Kidney (tissue), 14 donors: ENCODE measurements around the gene CAPN13. TPM values are rescaled to one million over a fixed set of nuclear protein-coding genes. Genes with fewer than 3 reads are reported as not detected.

Source experiments
- DNase-seq, 5 donors: peaks; one replicate each; pipeline ENCODE4 v3.0.0-alpha.2; 2013 to 2020
- FAIRE-seq: peaks from 2 replicates; lab custom pipeline; 2012; peaks lifted over from hg19 to GRCh38; lab: Jason Lieb, UNC
- H3K27ac ChIP-seq, 2 donors: one replicate each; pipeline ENCODE4 v1.7.0; 2013; ENCODE audit warnings: low read depth in 2 of 2, low read length in 2 of 2, inconsistent platforms in 1 of 2
- H3K27me3 ChIP-seq: one replicate; pipeline ENCODE4 v1.7.1; 2013; ENCODE audit warnings: low read length, inconsistent platforms; ENCODE audit not compliant: control insufficient read depth, insufficient read depth
- H3K36me3 ChIP-seq, 3 donors: one replicate each; pipeline versions ENCODE4 v1.7.0 to v1.7.1; 2013; ENCODE audit warnings: low read length in 3 of 3, control low read depth in 1 of 3, inconsistent platforms in 1 of 3; ENCODE audit not compliant: insufficient read depth in 3 of 3, control insufficient read depth in 2 of 3
- H3K4me1 ChIP-seq, 3 donors: one replicate each; pipeline versions ENCODE4 v1.7.0 to v1.7.1; 2013; ENCODE audit warnings: low read length in 3 of 3, inconsistent platforms in 1 of 3, low read depth in 1 of 3; ENCODE audit not compliant: control insufficient read depth in 2 of 3, insufficient read depth in 2 of 3
- H3K4me3 ChIP-seq, 3 donors: one replicate each; pipeline versions ENCODE4 v1.7.0 to v1.8.1; 2013; ENCODE audit warnings: low read length in 3 of 3, control low read depth in 1 of 3, inconsistent platforms in 1 of 3
- H3K9ac ChIP-seq, 3 donors: one replicate each; pipeline versions ENCODE4 v1.7.0 to v1.7.1; 2013; ENCODE audit warnings: low read length in 3 of 3, control low read depth in 1 of 3, inconsistent platforms in 1 of 3
- H3K9me3 ChIP-seq, 3 donors: one replicate each; pipeline versions ENCODE4 v1.7.0 to v1.7.1; 2013; ENCODE audit warnings: low read length in 3 of 3, control low read depth in 1 of 3, inconsistent platforms in 1 of 3; ENCODE audit not compliant: control insufficient read depth in 2 of 3, insufficient read depth in 1 of 3
- CTCF ChIP-seq: IDR thresholded peaks from 3 replicates; pipeline ENCODE4 v1.5.1; 2012; ENCODE audit warnings: mild to moderate bottlenecking, moderate library complexity, borderline replicate concordance; ENCODE audit not compliant: insufficient read depth; ENCODE audit errors: extremely low read depth
- intact Hi-C: fragments of 100-400 bp; cut with DNase I; formaldehyde crosslinking; loops from one replicate; pipeline ENCODE4 v1.11.1; 2022
- polyA plus RNA-seq: library from polyadenylated mRNA; stranded (reverse); fragments of 350-450 nt; fragmentation: Illumina TruSeq; extraction: RNeasy Lipid Tissue Mini Kit (QIAGEN cat#74804); gene quantifications from one replicate; pipeline ENCODE4 v1.2.3, GENCODE V29; 2014; ENCODE audit warnings: low read depth, low replicate concordance; ENCODE audit not compliant: insufficient read depth
- total RNA-seq: library from RNA; stranded (reverse); fragmentation: NEBNext Ultra II Directional; extraction: Animal tissue kit (Norgen Biotek cat#: 25700); gene quantifications from one replicate; pipeline ENCODE4 v1.2.1, GENCODE V29; 2021
- donor health status: control.
- donor health status: control.
- donor health status: control.
- donor health status: control.
- donor health status: control.
- donor health status: DM: yes; HTN: yes; CAD: no.
- donor health status: Normal renal cell carcinoma (clear cell type).

CAPN13 gene
- total and polyA plus RNA-seq, 2 donors from 2014 or later: 3.4 to 9.2 TPM

- intact Hi-C loops: no loop called here
- H3K9me3 ChIP-seq: no peaks in the 10 kb centered on the region
- no peak overlapping the region for H3K27ac ChIP-seq
- no peaks in the 10 kb centered on the region for H3K4me1 ChIP-seq
- no peak overlapping the region for H3K9ac ChIP-seq
- H3K4me3 ChIP-seq: no peak overlapping the region
- no peak for TF ChIP-seq CTCF
- DNase-seq (peak in 1 of 5 donors; percentile 29), FAIRE-seq (no peak)
- H3K27me3 ChIP-seq: no peaks in the 10 kb centered on the region
- H3K36me3 ChIP-seq: no peaks in the 10 kb centered on the region
These were observed 62.4 kb downstream of the CAPN13 start for GRCh38 chr2:30744823-30745222.

- intact Hi-C loops: no loop called here
- H3K4me3 ChIP-seq: no peak overlapping the region
- peak in 1 of 5 donors; percentile 23 for DNase-seq
These were observed 65.7 kb downstream of the CAPN13 start for GRCh38 chr2:30741576-30741975.

GRCh38 chr2:30738141-30738911, 68.9 kb downstream of the CAPN13 start:
- Histone ChIP-seq H3K4me3 (no peak overlapping the region), H3K27ac (no peak overlapping the region), H3K27me3 (no peaks in the 10 kb centered on the region), H3K9ac (no peak overlapping the region), H3K36me3 (no peaks in the 10 kb centered on the region), H3K9me3 (no peaks in the 10 kb centered on the region), H3K4me1 (no peaks in the 10 kb centered on the region)
- TF ChIP-seq CTCF: no peak
- FAIRE-seq (no peak), DNase-seq (peak in 1 of 5 donors; percentile 25)
- intact Hi-C loops: no loop called here

More at GRCh38 chr2:30741576-30741975, 65.7 kb downstream of the CAPN13 start:
- FAIRE-seq: no peak
- Histone ChIP-seq H3K27me3 (no peaks in the 10 kb centered on the region), H3K9me3 (no peaks in the 10 kb centered on the region), H3K4me1 (no peaks in the 10 kb centered on the region), H3K9ac (no peak overlapping the region), H3K36me3 (no peaks in the 10 kb centered on the region), H3K27ac (no peak overlapping the region)
- no peak for TF ChIP-seq CTCF
